H9 (cell line): ENCODE measurements around the gene ZMIZ1. TPM values are rescaled to one million over a fixed set of nuclear protein-coding genes. Genes with fewer than 3 reads are reported as not detected.

Source experiments
- DNase-seq: peaks from one replicate; pipeline ENCODE4 v3.0.0-alpha.2; 2017
- H2AFZ ChIP-seq: one replicate; pipeline ENCODE4 v1.6.1; 2013; ENCODE audit warnings: mild to moderate bottlenecking, low read length, control low read depth, moderate library complexity
- H2AK5ac ChIP-seq: 2 replicates; pipeline ENCODE4 v1.6.1; 2013; ENCODE audit warnings: low read length, control low read depth, mixed read lengths; ENCODE audit not compliant: insufficient read length
- H2BK120ac ChIP-seq: one replicate; pipeline ENCODE4 v1.6.1; 2013; ENCODE audit warnings: low read depth, mild to moderate bottlenecking, low read length, control low read depth, inconsistent platforms; ENCODE audit not compliant: poor library complexity, severe bottlenecking
- H2BK12ac ChIP-seq: 2 replicates; pipeline ENCODE4 v1.6.1; 2013; ENCODE audit warnings: low read length, control low read depth, mixed read lengths, low read depth; ENCODE audit not compliant: insufficient read length
- H2BK15ac ChIP-seq: 2 replicates; pipeline ENCODE4 v1.6.1; 2013; ENCODE audit warnings: low read depth, low read length, control low read depth
- H2BK20ac ChIP-seq: one replicate; pipeline ENCODE4 v1.6.1; 2013; ENCODE audit warnings: low read depth, mild to moderate bottlenecking, low read length, control low read depth, inconsistent platforms; ENCODE audit not compliant: poor library complexity, severe bottlenecking
- H2BK5ac ChIP-seq: 2 replicates; pipeline ENCODE4 v1.6.1; 2013; ENCODE audit warnings: low read length, control low read depth, mixed read lengths; ENCODE audit not compliant: insufficient read length
- H3K14ac ChIP-seq: 2 replicates; pipeline ENCODE4 v1.6.1; 2013; ENCODE audit warnings: low read length, control low read depth; ENCODE audit not compliant: insufficient read depth
- H3K18ac ChIP-seq: 2 replicates; pipeline ENCODE4 v1.6.1; 2013; ENCODE audit warnings: low read depth, mild to moderate bottlenecking, mixed read lengths, low read length, control low read depth; ENCODE audit not compliant: insufficient read length
- H3K23ac ChIP-seq: 2 replicates; pipeline ENCODE4 v1.6.1; 2013; ENCODE audit warnings: low read length, control low read depth, mixed read lengths, low read depth; ENCODE audit not compliant: insufficient read length
- H3K23me2 ChIP-seq: 2 replicates; pipeline ENCODE4 v1.6.1; 2013; ENCODE audit warnings: low read depth, mild to moderate bottlenecking, mixed read lengths, low read length, control low read depth; ENCODE audit not compliant: insufficient read length, poor library complexity, severe bottlenecking
- H3K27ac ChIP-seq: 2 replicates; pipeline ENCODE4 v1.5.1; 2013; ENCODE audit warnings: low read length, control low read depth, mixed read lengths, low read depth; ENCODE audit not compliant: insufficient read length
- H3K27me3 ChIP-seq: 2 replicates; pipeline ENCODE4 v1.6.1; 2013; ENCODE audit warnings: low read length, control low read depth, inconsistent platforms; ENCODE audit not compliant: insufficient read depth
- H3K4ac ChIP-seq: 2 replicates; pipeline ENCODE4 v1.6.1; 2013; ENCODE audit warnings: low read depth, mild to moderate bottlenecking, control low read depth, inconsistent platforms, low read length, moderate library complexity
- H3K4me1 ChIP-seq: 2 replicates; pipeline ENCODE4 v1.6.1; 2013; ENCODE audit warnings: low read length, control low read depth, inconsistent platforms; ENCODE audit not compliant: insufficient read depth
- H3K4me2 ChIP-seq: 2 replicates; pipeline ENCODE4 v1.6.1; 2013; ENCODE audit warnings: low read length, control low read depth, mixed read lengths; ENCODE audit not compliant: insufficient read length, insufficient read depth
- H3K56ac ChIP-seq: 2 replicates; pipeline ENCODE4 v1.6.1; 2013; ENCODE audit warnings: low read depth, mild to moderate bottlenecking, mixed read lengths, low read length, control low read depth; ENCODE audit not compliant: insufficient read length
- H3K79me1 ChIP-seq: 2 replicates; pipeline ENCODE4 v1.6.1; 2013; ENCODE audit warnings: low read depth, mild to moderate bottlenecking, moderate library complexity, low read length, control low read depth, inconsistent platforms; ENCODE audit not compliant: insufficient read depth, poor library complexity, severe bottlenecking
- H3K79me2 ChIP-seq: 2 replicates; pipeline ENCODE4 v1.6.1; 2013; ENCODE audit warnings: low read length, control low read depth, inconsistent platforms; ENCODE audit not compliant: insufficient read depth
- H3K9ac ChIP-seq: 2 replicates; pipeline ENCODE4 v1.6.1; 2013; ENCODE audit warnings: low read length, control low read depth, mixed read lengths; ENCODE audit not compliant: insufficient read length; ENCODE audit errors: extremely low read depth
- H3K9me3 ChIP-seq: one replicate; pipeline ENCODE4 v1.6.1; 2013; ENCODE audit warnings: low read depth, low read length, inconsistent platforms; ENCODE audit not compliant: control insufficient read depth
- H3T11ph ChIP-seq: one replicate; pipeline ENCODE4 v1.6.1; 2013; ENCODE audit warnings: mild to moderate bottlenecking, low read length, control low read depth, inconsistent platforms
- H4K20me1 ChIP-seq: one replicate; pipeline ENCODE4 v1.6.1; 2013; ENCODE audit not compliant: control insufficient read depth, insufficient read length, insufficient read depth
- H4K5ac ChIP-seq: 2 replicates; pipeline ENCODE4 v1.6.1; 2013; ENCODE audit warnings: low read depth, mild to moderate bottlenecking, mixed read lengths, low read length, control low read depth; ENCODE audit not compliant: insufficient read length
- H4K8ac ChIP-seq: replicated peaks from 2 replicates; pipeline ENCODE4 v1.6.1; 2013; ENCODE audit warnings: low read length, control low read depth, mixed read lengths, low read depth; ENCODE audit not compliant: insufficient read length
- H4K91ac ChIP-seq: 2 replicates; pipeline ENCODE4 v1.6.1; 2013; ENCODE audit warnings: low read depth, mild to moderate bottlenecking, moderate library complexity, mixed read lengths, low read length, control low read depth; ENCODE audit not compliant: insufficient read length
- H3K27ac Mint-ChIP-seq, 3 experiments: 2 replicates in 2 of 3; 3 replicates in 1 of 3; pipeline ENCODE4 v1.8.0; 2020 to 2021; ENCODE audit warnings: mixed read lengths in 3 of 3, mild to moderate bottlenecking in 1 of 3, moderate library complexity in 1 of 3
- H3K27me3 Mint-ChIP-seq: 2 replicates; pipeline ENCODE4 v1.8.0; 2021; ENCODE audit warnings: low read depth, mild to moderate bottlenecking, moderate library complexity, mixed read lengths
- H3K36me3 Mint-ChIP-seq, 3 experiments: 2 replicates in 2 of 3; 3 replicates in 1 of 3; pipeline ENCODE4 v1.8.0; 2020 to 2021; ENCODE audit warnings: low read depth in 3 of 3, mixed read lengths in 3 of 3; ENCODE audit not compliant: insufficient read depth in 1 of 3
- H3K4me1 Mint-ChIP-seq, 2 experiments: 2 replicates each; pipeline ENCODE4 v1.8.0; 2020; ENCODE audit warnings: mixed read lengths in 2 of 2
- H3K4me3 Mint-ChIP-seq, 2 experiments: 2 replicates in 1 of 2; 3 replicates in 1 of 2; pipeline ENCODE4 v1.8.0; 2020 to 2021; ENCODE audit warnings: mild to moderate bottlenecking in 2 of 2, mixed read lengths in 2 of 2, moderate library complexity in 1 of 2
- H3K9me3 Mint-ChIP-seq, 2 experiments: 2 replicates in 1 of 2; 3 replicates in 1 of 2; pipeline ENCODE4 v1.8.0; 2020; ENCODE audit warnings: mild to moderate bottlenecking in 2 of 2, mixed read lengths in 2 of 2, moderate library complexity in 1 of 2
- WGBS: extraction: QIAGEN DNeasy Blood & Tissue Kit; methylation state at CpG from one replicate; pipeline ENCODE4 v1.1.7; 2013; ENCODE audit warnings: missing lambda C conversion rate, low lambda C conversion rate, mixed read lengths; ENCODE audit not compliant: insufficient read length; ENCODE audit errors: extremely low coverage; 5-methylcytosine and 5-hydroxymethylcytosine counted together
- total RNA-seq: library from RNA; stranded (reverse); gene quantifications from 2 replicates; pipeline ENCODE4 v1.2.1, GENCODE V29; 2021
- TF ChIP-seq, protein P1 (sequence below): fragments of 200-600 bp; sonication (generic); conservative IDR thresholded peaks from 3 replicates; pipeline ENCODE4 v1.8.0; 2021; ENCODE audit warnings: antibody characterized with exemption, mild to moderate bottlenecking

ZMIZ1 gene
- total RNA-seq, 1 experiment from 2014 or later, result 36.9 TPM

DNA sequence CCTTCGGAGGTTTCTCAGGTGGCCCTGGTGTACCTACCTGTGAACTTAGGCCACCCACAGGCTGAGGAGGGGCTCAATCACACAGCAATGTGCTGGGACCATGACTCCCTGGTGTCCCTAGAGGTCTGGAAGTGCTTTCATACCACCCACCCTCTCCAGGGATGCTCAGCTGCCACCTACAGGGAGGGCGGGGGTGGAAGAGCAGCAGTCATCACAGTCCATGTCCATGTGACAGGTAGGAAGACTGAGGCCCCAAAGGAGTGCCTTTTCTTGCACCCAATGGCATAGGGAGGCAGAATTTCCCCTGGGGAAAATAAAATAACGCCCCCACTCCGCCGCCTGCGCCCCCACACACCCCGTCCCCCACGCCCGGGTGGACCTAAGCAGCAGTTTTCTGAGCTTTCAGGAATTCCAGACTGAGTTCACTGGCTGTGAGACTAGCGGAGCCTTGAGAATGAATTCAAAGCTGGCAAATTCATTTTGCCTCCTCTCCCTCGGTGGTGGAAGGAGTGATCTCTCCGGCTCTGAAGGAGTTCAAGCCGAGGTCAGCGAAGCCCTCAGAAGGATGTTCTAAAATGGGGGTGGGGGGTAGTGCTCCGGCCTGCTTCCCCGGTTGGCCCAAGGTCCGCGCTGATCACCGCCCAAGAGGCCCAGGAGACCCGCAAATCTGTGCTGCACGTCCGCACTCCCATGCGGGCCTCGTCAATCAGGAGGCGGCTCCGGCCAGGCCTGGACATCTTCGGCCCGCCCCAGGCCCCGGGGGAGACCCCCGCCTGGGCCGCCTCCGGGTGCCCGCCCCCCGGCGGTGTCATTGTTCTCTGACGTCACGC is 2.1 kb upstream of the ZMIZ1 start:
- no peak overlapping the region for H2BK5ac ChIP-seq
- H3K27ac Mint-ChIP-seq, result no peak overlapping the region
- peak; percentile 69 for DNase-seq
- H3K18ac ChIP-seq, result no peak overlapping the region
- H2BK120ac ChIP-seq, result no peak overlapping the region
- H3K27ac ChIP-seq, result no peak overlapping the region
- no peak overlapping the region for H4K5ac ChIP-seq
- no peak overlapping the region for H4K8ac ChIP-seq
- H3K23ac ChIP-seq, result no peak overlapping the region
- H3K9me3 Mint-ChIP-seq, result no peaks in the 10 kb centered on the region
- no peak overlapping the region for H2BK20ac ChIP-seq
- H2BK15ac ChIP-seq, result no peak overlapping the region
- H3K79me2 ChIP-seq, result peaks cover 5% of the 10 kb centered on the region; the same call in 1 of the 2 replicates
- H3K27me3 ChIP-seq, result no peaks in the 10 kb centered on the region; the same call in 1 of the 2 replicates
- no peak overlapping the region for H3K56ac ChIP-seq
- no peak overlapping the region for H3T11ph ChIP-seq
- no peak overlapping the region for H3K4ac ChIP-seq
- no peak overlapping the region for H2AK5ac ChIP-seq
- H3K9ac ChIP-seq, result no peak overlapping the region
- H4K91ac ChIP-seq, result no peak overlapping the region
- H3K23me2 ChIP-seq, result peaks cover 32% of the 10 kb centered on the region
- H3K4me1 ChIP-seq, result peaks cover 10% of the 10 kb centered on the region; the same call in 1 of the 2 replicates
- H3K27me3 Mint-ChIP-seq, result peaks cover 30% of the 10 kb centered on the region
- no CpG with 5 or more reads among the region's 37 CpGs for WGBS
- H3K4me1 Mint-ChIP-seq, result peaks cover 22 to 31% of the 10 kb centered on the region in 2 experiments
- H3K9me3 ChIP-seq, result no peaks in the 10 kb centered on the region
- H4K20me1 ChIP-seq, result no peaks in the 10 kb centered on the region
- no peak overlapping the region for H2AFZ ChIP-seq
- TF ChIP-seq, protein P1, sequence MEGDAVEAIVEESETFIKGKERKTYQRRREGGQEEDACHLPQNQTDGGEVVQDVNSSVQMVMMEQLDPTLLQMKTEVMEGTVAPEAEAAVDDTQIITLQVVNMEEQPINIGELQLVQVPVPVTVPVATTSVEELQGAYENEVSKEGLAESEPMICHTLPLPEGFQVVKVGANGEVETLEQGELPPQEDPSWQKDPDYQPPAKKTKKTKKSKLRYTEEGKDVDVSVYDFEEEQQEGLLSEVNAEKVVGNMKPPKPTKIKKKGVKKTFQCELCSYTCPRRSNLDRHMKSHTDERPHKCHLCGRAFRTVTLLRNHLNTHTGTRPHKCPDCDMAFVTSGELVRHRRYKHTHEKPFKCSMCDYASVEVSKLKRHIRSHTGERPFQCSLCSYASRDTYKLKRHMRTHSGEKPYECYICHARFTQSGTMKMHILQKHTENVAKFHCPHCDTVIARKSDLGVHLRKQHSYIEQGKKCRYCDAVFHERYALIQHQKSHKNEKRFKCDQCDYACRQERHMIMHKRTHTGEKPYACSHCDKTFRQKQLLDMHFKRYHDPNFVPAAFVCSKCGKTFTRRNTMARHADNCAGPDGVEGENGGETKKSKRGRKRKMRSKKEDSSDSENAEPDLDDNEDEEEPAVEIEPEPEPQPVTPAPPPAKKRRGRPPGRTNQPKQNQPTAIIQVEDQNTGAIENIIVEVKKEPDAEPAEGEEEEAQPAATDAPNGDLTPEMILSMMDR, result peak; percentile 45; the same call in 2 of the 3 replicates
- H3K4me3 Mint-ChIP-seq, result peak overlapping the region; percentile 56 to 79
- H2BK12ac ChIP-seq, result no peak overlapping the region
- H3K79me1 ChIP-seq, result no peaks in the 10 kb centered on the region
- H3K4me2 ChIP-seq, result peak overlapping the region; percentile 46
- H3K14ac ChIP-seq, result no peak overlapping the region
- H3K36me3 Mint-ChIP-seq, result peaks cover 0 to 2% (median 0%) of the 10 kb centered on the region in 3 experiments; a peak in 1 of 7 replicates
